Cardiac fibroblast (primary cell): ENCODE measurements around the gene DHX35.

Source experiments
- DNase-seq, 2 donors: peaks; one replicate each; pipeline versions ENCODE4 v3.0.0 to v3.0.0-alpha.2; 2010; ENCODE audit warnings: low read depth in 2 of 2
- H3K4me3 ChIP-seq, 2 donors: replicated peaks in 1 of 2; 1 replicate in 1 of 2; 2 replicates in 1 of 2; pipeline ENCODE4 v1.5.1; 2011; ENCODE audit warnings: low read depth in 2 of 2, low read length in 2 of 2, mild to moderate bottlenecking in 2 of 2, moderate library complexity in 1 of 2
- CTCF ChIP-seq: IDR thresholded peaks from one replicate; pipeline ENCODE4 v1.5.1; 2011; ENCODE audit warnings: low read depth, mild to moderate bottlenecking, low read length, inconsistent platforms

Gene DHX35

GRCh38 chr20:39089029-39089428 lies 126.9 kb downstream of the DHX35 start:
- no peak for TF ChIP-seq CTCF
- H3K4me3 ChIP-seq: no peak overlapping the region
- no peak for DNase-seq
